Naive thymus-derived CD8-positive, alpha-beta T cell (primary cell): Measurements from ENCODE around the gene RGL2. TPM values are rescaled to one million over a fixed set of nuclear protein-coding genes. Genes with fewer than 3 reads are reported as not detected.
"Not testable (repeated sequence)": the region's sequence is repeated elsewhere in the genome, so short reads cannot be mapped to it uniquely, and the experiment has no call there.

Experiments
- ATAC-seq, 2 donors: fragments of 150-1000 bp; cut with Tn5 transposase in 1 of 2; sonication (Bioruptor Pico), chemical (Tn5 transposase) in 1 of 2; 1 replicate in 1 of 2; 2 replicates in 1 of 2; pipeline ENCODE4 v1.10.0; 2021; ENCODE audit warnings: mild to moderate bottlenecking in 2 of 2, moderate library complexity in 2 of 2
- POLR2A ChIA-PET: fragments of 350-600 bp; sonication (Branson Sonifier 250); formaldehyde crosslinking; loops from one replicate; lab custom pipeline; 2021; ENCODE audit warnings: antibody characterized with exemption; lab: Charles Lee
- DNase-seq, 10 donors: peaks; one replicate each; pipeline versions ENCODE4 v3.0.0 to v3.0.0-alpha.2; 2020 to 2022
- H3K27ac Mint-ChIP-seq, 10 donors: one replicate each; pipeline ENCODE4 v1.8.0; 2020 to 2022; ENCODE audit warnings: mild to moderate bottlenecking in 10 of 10, mixed read lengths in 10 of 10, moderate library complexity in 4 of 10, inconsistent platforms in 1 of 10
- H3K27me3 Mint-ChIP-seq, 5 donors: one replicate each; pipeline ENCODE4 v1.8.0; 2021 to 2022; ENCODE audit warnings: mixed read lengths in 5 of 5
- H3K36me3 Mint-ChIP-seq, 3 donors: one replicate each; pipeline ENCODE4 v1.8.0; 2020 to 2022; ENCODE audit warnings: mixed read lengths in 3 of 3, mild to moderate bottlenecking in 2 of 3, inconsistent platforms in 1 of 3
- H3K4me1 Mint-ChIP-seq, 4 donors: one replicate each; pipeline ENCODE4 v1.8.0; 2021 to 2022; ENCODE audit warnings: mixed read lengths in 4 of 4
- H3K4me3 Mint-ChIP-seq, 10 donors: one replicate each; pipeline ENCODE4 v1.8.0; 2020 to 2022; ENCODE audit warnings: mild to moderate bottlenecking in 10 of 10, mixed read lengths in 10 of 10, moderate library complexity in 6 of 10, inconsistent platforms in 1 of 10
- H3K9me3 Mint-ChIP-seq, 9 donors: one replicate each; pipeline ENCODE4 v1.8.0; 2020 to 2022; ENCODE audit warnings: mixed read lengths in 9 of 9, mild to moderate bottlenecking in 3 of 9, inconsistent platforms in 1 of 9, moderate library complexity in 1 of 9
- polyA plus RNA-seq, 3 donors: library from polyadenylated mRNA; unstranded; fragments of 300-500 nt; fragmentation: Illumina TruSeq; gene quantifications; one replicate each; pipeline ENCODE4 v1.2.3, GENCODE V29; 2021
- total RNA-seq, 8 experiments: library from RNA in 2 of 8; stranded (reverse) in 2 of 8; gene quantifications; one replicate each; pipeline ENCODE4 v1.2.3 and lab custom pipeline; 2021 to 2026

RGL2 gene
- total and polyA plus RNA-seq, 5 experiments from 2014 or later, result 5.3 to 66.4 (median 9.9) TPM

DNA sequence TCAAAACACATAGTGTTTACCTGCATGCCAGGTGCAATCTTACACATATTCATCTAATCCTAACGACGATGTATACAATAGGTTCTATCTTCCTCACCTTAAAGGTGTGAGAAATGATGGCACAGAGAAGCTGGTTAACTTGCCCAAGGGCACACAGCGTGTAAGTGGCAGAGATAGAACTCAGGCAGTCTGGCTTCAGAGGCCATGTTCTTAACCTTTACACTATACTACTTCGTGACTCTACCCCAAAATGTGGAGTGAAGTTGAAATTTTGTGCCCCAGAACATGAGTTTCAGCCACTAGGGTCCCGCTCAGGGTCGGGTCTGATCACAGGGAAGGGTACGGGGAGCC lies 27.6 kb downstream of the RGL2 start:
- POLR2A ChIA-PET, result interaction anchor here (0.6 to 5.4 kb wide), 34 partner anchors 8 to 1607 kb away, joined by 3 to 93 read pairs (median 7); partner anchors contain the start of genes CUTA, HSD17B8, PFDN6 and RGL2
- H3K4me1 Mint-ChIP-seq, result peaks cover 29 to 65% (median 64%) of the 10 kb centered on the region in 4 donors

DNA sequence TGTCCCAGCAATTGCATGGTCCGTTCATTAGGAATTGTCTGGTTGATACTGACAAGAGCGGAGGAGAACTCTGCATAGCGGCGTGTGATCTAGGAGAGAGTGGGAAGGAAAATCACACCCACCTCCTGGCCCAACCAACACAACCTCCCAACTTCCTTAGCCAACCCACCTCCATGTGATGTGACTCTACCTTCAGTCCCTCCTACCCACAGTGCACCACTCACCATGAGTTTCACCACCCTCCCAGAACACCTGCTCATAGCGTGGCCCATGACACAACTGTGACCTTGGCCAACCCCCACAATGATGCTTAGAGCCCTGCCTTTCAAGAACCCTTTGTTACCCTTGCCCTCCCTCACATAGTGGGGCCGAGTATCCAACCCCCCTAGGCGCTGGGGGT lies 34.7 kb downstream of the RGL2 start:
- DNase-seq, result no peak
- Mint-ChIP-seq H3K9me3 (no peaks in the 10 kb centered on the region), H3K27me3 (no peaks in the 10 kb centered on the region), H3K36me3 (peaks cover 3 to 87% (median 28%) of the 10 kb centered on the region in 3 donors), H3K4me3 (no peak overlapping the region), H3K27ac (peak overlapping the region in 2 of 10 donors; percentile 29 to 52), H3K4me1 (peaks cover 3 to 15% (median 7%) of the 10 kb centered on the region in 4 donors)
- POLR2A ChIA-PET, result interaction anchor here (0.9 to 2.5 kb wide), 2 partner anchors 14 to 17 kb away, joined by 3 to 6 read pairs; no protein-coding TSS in a partner anchor
- ATAC-seq, result no peak

More for the DNA sequence above, 27.6 kb downstream of the RGL2 start:
- DNase-seq, result no peak
- ATAC-seq, result peak; percentile 38 to 52
- Mint-ChIP-seq H3K27me3 (no peaks in the 10 kb centered on the region), H3K36me3 (peaks cover 3 to 70% (median 13%) of the 10 kb centered on the region in 3 donors), H3K4me3 (peak overlapping the region; percentile 92 to 99 (median 96)), H3K27ac (peak overlapping the region; percentile 99 to 100 (median 99)), H3K9me3 (no peaks in the 10 kb centered on the region)

- H3K4me1 Mint-ChIP-seq, H3K4me3 Mint-ChIP-seq, H3K9me3 Mint-ChIP-seq, ATAC-seq, DNase-seq, H3K27me3 Mint-ChIP-seq: not testable (repeated sequence)
- peaks cover 3 to 83% (median 28%) of the 10 kb centered on the region in 3 donors for H3K36me3 Mint-ChIP-seq
- POLR2A ChIA-PET, result interaction anchor here (0.6 to 2.5 kb wide), 6 partner anchors 9 to 349 kb away, joined by 3 to 6 read pairs (median 5); partner anchors contain the start of genes B3GALT4, RPS18 and VPS52
- peak overlapping the region in 1 of 10 donors; percentile 83 for H3K27ac Mint-ChIP-seq
Observed at GRCh38 chr6:33262490-33262889, 36.3 kb downstream of the RGL2 start.

- peaks cover 0 to 74% (median 15%) of the 10 kb centered on the region in 3 donors for H3K36me3 Mint-ChIP-seq
- no peaks in the 10 kb centered on the region for H3K9me3 Mint-ChIP-seq
- H3K4me3 Mint-ChIP-seq, result no peak overlapping the region
- peaks cover 0 to 7% (median 0%) of the 10 kb centered on the region in 4 donors for H3K4me1 Mint-ChIP-seq
- DNase-seq (no peak), ATAC-seq (no peak)
- POLR2A ChIA-PET, result interaction anchor here (1.3 to 1.4 kb wide), 2 partner anchors 9 to 18 kb away, joined by 4 to 5 read pairs; partner anchors contain the start of gene B3GALT4
- H3K27me3 Mint-ChIP-seq, result no peaks in the 10 kb centered on the region
- H3K27ac Mint-ChIP-seq, result no peak overlapping the region
Observed at GRCh38 chr6:33259032-33259431, 39.7 kb downstream of the RGL2 start.

DNA sequence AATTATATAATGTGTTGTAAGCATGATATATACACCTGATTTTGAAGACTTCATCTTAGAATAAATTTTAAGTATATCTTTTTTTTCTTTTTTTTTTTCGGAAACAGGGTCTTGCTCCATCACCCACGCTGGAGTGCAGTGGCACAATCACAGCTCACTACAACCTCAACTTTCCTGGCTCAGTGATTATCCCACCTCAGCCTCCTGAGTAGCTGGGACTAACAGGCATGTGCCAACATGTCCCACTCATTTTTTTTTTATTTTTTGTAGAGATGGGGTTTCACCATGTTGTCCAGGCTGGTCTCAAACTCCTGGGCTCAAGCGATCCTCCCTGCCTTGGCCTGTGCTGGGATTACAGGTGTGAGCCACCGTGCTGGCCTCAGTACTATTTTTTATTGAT lies 44.2 kb downstream of the RGL2 start:
- no peak for ATAC-seq

DNA sequence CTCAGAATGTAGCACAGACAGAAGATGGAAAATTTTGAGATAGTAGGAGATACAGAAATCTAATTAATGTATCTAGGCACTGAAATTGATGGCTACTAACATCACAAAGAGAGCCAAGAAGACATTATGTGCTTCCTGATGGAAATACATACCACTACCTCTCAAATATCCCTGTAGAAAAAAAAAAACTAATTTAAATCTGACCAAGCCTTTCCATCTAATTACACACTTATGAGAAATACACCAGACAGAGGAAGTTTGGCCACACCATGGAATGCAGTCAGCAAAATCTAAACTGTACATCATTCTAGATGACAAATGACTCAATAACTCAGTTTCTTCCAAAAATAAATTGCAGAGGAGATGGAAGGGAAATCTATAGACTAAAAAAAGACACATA lies 46.0 kb downstream of the RGL2 start:
- ATAC-seq (no peak), DNase-seq (no peak)
- POLR2A ChIA-PET, result no interaction called here
- Mint-ChIP-seq H3K27ac (peak overlapping the region in 2 of 10 donors; percentile 0 to 53), H3K4me1 (peaks cover 22 to 41% (median 38%) of the 10 kb centered on the region in 4 donors), H3K4me3 (no peak overlapping the region), H3K9me3 (no peaks in the 10 kb centered on the region), H3K36me3 (peaks cover 0 to 51% (median 0%) of the 10 kb centered on the region in 3 donors), H3K27me3 (no peaks in the 10 kb centered on the region)

More for the DNA sequence above, 44.2 kb downstream of the RGL2 start:
- Mint-ChIP-seq H3K36me3 (peaks cover 0 to 62% (median 6%) of the 10 kb centered on the region in 3 donors), H3K4me3 (no peak overlapping the region), H3K9me3 (no peaks in the 10 kb centered on the region), H3K27me3 (no peaks in the 10 kb centered on the region), H3K27ac (no peak overlapping the region), H3K4me1 (peaks cover 16 to 28% (median 24%) of the 10 kb centered on the region in 4 donors)
- no peak for DNase-seq
- POLR2A ChIA-PET, result interaction anchor here (2.5 kb wide), 1 partner anchor 34 kb away, joined by 9 read pairs; the partner anchor contains the start of genes PFDN6 and WDR46

- H3K36me3 Mint-ChIP-seq, result peaks cover 0 to 44% (median 0%) of the 10 kb centered on the region in 3 donors
- POLR2A ChIA-PET, result interaction anchor here (0.6 to 5.4 kb wide), 8 partner anchors 19 to 289 kb away, joined by 3 to 84 read pairs (median 12); partner anchors contain the start of genes B3GALT4, RGL2, RPS18 and VPS52
Observed at GRCh38 chr6:33251395-33252012, 47.2 kb downstream of the RGL2 start.

GRCh38 chr6:33250731-33251130 lies 48.0 kb downstream of the RGL2 start:
- Mint-ChIP-seq H3K27me3 (no peaks in the 10 kb centered on the region), H3K9me3 (no peaks in the 10 kb centered on the region), H3K4me1 (peaks cover 22 to 41% (median 38%) of the 10 kb centered on the region in 4 donors), H3K4me3 (peak overlapping the region; percentile 36 to 94 (median 90)), H3K36me3 (peaks cover 0 to 37% (median 0%) of the 10 kb centered on the region in 3 donors), H3K27ac (peak overlapping the region; percentile 91 to 99 (median 98))
- DNase-seq, result no peak
- ATAC-seq, result no peak
- POLR2A ChIA-PET, result interaction anchor here (0.8 to 5.4 kb wide), 7 partner anchors 21 to 279 kb away, joined by 3 to 84 read pairs (median 37); partner anchors contain the start of genes B3GALT4, PFDN6, RGL2 and RING1

More at GRCh38 chr6:33251395-33252012, 47.2 kb downstream of the RGL2 start:
- no peaks in the 10 kb centered on the region for H3K27me3 Mint-ChIP-seq
- H3K27ac Mint-ChIP-seq, result peak overlapping the region in 9 of 10 donors; percentile 10 to 84 (median 31)
- ATAC-seq (no peak), DNase-seq (no peak)
- no peaks in the 10 kb centered on the region for H3K9me3 Mint-ChIP-seq
- H3K4me1 Mint-ChIP-seq, result peaks cover 22 to 41% (median 38%) of the 10 kb centered on the region in 4 donors
- H3K4me3 Mint-ChIP-seq, result peak overlapping the region in 9 of 10 donors; percentile 1 to 69 (median 28)

DNA sequence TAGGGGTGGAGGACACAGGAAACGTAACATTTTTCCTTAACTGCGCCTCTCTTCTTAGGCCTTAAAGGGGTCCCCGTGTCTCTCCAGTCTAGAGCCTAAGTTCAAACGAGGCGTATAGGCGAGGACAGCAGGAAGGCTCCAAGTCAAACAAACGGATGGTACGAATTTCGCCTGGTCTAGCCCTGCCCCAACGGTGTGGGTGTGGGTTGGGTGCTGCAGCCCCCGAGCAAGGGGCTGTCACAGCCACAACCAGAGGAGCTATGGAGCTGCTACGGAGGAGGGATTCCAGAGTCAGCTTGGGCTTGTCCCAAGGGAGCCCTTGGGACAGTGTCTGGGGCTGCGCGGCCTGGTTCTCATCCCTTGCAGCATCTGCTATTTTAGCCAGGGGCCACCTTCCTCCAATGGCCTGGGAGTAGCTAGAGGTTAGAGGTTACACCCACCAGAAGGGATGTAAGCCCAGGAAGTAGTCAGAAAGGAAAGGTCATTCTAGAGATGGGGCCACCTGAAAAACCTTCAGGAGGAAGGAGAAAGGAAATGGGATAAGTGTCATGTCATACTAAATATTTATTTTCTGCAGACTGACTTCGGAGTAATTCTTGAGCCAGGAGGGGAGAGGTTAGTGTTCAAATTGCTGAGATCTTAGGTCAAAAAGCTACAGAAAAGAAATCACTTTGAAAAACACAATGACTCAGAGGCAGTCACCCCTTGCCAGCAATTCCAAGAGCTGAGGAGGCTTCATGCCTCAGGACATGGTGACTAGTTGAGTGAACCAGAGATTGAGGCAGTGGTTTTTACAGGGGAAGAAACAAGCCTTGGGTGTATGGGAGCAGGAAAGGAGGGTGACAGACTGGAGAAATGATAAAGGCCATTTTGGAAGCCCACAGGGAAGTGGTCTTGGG lies 48.8 kb downstream of the RGL2 start:
- H3K27me3 Mint-ChIP-seq, result no peaks in the 10 kb centered on the region
- ATAC-seq, result no peak
- H3K36me3 Mint-ChIP-seq, result peaks cover 0 to 31% (median 0%) of the 10 kb centered on the region in 3 donors
- peak overlapping the region; percentile 91 to 99 (median 98) for H3K27ac Mint-ChIP-seq
- peak in 2 of 10 donors; percentile 4 to 64 for DNase-seq
- H3K9me3 Mint-ChIP-seq, result no peaks in the 10 kb centered on the region
- POLR2A ChIA-PET, result interaction anchor here (0.6 to 5.4 kb wide), 26 partner anchors 9 to 411 kb away, joined by 3 to 84 read pairs (median 8); partner anchors contain the start of genes B3GALT4, COL11A2, HLA-DPA1 and HSD17B8
- peak overlapping the region; percentile 83 to 94 (median 90) for H3K4me3 Mint-ChIP-seq
- H3K4me1 Mint-ChIP-seq, result peaks cover 22 to 41% (median 38%) of the 10 kb centered on the region in 4 donors

DNA sequence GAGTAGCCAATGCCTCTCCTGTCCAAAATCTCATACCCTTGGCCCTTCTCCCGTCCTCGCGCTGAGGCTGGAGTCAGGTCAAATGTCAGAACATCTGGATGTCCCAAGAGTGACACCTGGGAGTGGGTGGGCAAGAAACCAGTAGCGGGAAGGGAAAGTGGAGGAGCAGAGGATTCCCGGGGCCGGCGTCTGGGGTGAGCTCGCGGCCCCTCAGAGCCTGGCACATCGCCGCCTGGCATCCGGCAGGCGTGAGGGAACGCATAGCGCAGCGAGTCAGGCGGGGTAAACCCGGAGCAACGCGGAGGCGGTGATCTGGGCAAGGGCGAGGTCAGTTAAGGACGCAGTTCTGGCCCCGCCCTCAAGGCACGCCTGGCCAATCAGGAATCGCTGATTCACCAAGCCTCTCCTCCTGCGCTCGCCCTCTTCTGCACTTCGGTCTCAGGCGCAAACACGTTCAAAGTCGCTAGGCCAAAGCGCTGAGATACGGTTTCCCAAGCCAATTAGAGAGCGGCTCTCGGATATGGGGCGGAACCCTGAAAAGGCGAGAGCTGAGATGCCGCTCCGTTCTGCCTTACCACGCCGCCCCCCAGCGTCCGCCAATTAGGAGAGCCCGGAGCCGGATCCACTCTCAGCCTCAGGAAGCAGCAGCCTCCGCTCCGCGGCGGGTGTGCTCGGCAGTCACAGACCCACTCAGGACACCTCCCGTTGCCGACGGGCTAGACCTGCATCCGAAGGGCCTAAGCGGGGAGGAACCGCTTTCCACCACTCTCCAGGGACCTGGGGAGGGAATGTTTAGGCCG lies 49.6 kb downstream of the RGL2 start:
- DNase-seq (peak; percentile 87 to 98 (median 95)), ATAC-seq (peak; percentile 86 to 89)
- Mint-ChIP-seq H3K9me3 (no peaks in the 10 kb centered on the region), H3K36me3 (peaks cover 0 to 29% (median 0%) of the 10 kb centered on the region in 3 donors), H3K27me3 (no peaks in the 10 kb centered on the region), H3K27ac (peak overlapping the region; percentile 91 to 99 (median 98)), H3K4me1 (peaks cover 22 to 41% (median 38%) of the 10 kb centered on the region in 4 donors), H3K4me3 (peak overlapping the region; percentile 83 to 94 (median 90))
- POLR2A ChIA-PET, result interaction anchor here (0.5 to 5.4 kb wide), 41 partner anchors 10 to 410 kb away, joined by 3 to 84 read pairs (median 6); partner anchors contain the start of genes B3GALT4, BRD2, COL11A2 and HLA-DPA1

GRCh38 chr6:33248643-33248931 lies 50.2 kb downstream of the RGL2 start:
- ATAC-seq (peak; percentile 30 to 43), DNase-seq (peak in 3 of 10 donors; percentile 26 to 72 (median 55))
- Mint-ChIP-seq H3K36me3 (peaks cover 0 to 27% (median 0%) of the 10 kb centered on the region in 3 donors), H3K9me3 (no peaks in the 10 kb centered on the region), H3K27me3 (no peaks in the 10 kb centered on the region), H3K27ac (peak overlapping the region; percentile 86 to 99 (median 98)), H3K4me1 (peaks cover 22 to 41% (median 38%) of the 10 kb centered on the region in 4 donors), H3K4me3 (peak overlapping the region; percentile 83 to 94 (median 90))
- POLR2A ChIA-PET, result interaction anchor here (0.5 to 5.4 kb wide), 37 partner anchors 10 to 410 kb away, joined by 3 to 84 read pairs (median 7); partner anchors contain the start of genes B3GALT4, BRD2, HLA-DPA1 and HSD17B8
